GM11168 (cell line): ENCODE results near the gene LRP1B.
"Not testable (repeated sequence)": the region's sequence is repeated elsewhere in the genome, so short reads cannot be mapped to it uniquely, and the experiment has no call there.

ENCODE experiments used
- in situ Hi-C: fragments of 300-500 bp; cut with MboI; formaldehyde crosslinking; loops from one replicate; pipeline ENCODE4 v1.12.0; 2022; ENCODE audit warnings: low sequenced_read_pairs; ENCODE audit not compliant: unreplicated experiment

The LRP1B gene

GRCh38 chr2:140286377-140286776 is 1844.4 kb downstream of the LRP1B start:
- in situ Hi-C loops: no loop called here

- in situ Hi-C loops: not testable (repeated sequence)
Measured at GRCh38 chr2:140277344-140277743, 1853.5 kb downstream of the LRP1B start.

GRCh38 chr2:140276661-140277060 is 1854.2 kb downstream of the LRP1B start:
- in situ Hi-C loops: no loop called here

DNA sequence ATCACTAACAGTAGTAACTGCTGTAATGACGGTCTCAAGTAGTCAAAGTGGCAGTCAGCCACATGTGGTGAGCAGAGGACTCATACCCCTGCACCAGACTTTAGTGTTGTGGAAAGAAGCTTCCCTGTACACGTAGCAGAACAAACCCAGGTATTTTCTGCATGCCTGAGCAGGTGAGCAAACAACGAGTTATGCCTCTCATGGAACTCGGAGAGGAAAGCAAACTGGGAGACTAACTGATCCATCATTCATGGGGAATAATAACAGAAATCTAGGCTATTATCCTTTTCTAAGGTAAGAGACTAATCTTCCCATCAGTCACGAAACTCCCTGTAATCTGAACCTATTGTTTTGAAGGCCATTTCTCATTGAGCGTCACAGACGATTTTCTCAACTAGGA is 1855.4 kb downstream of the LRP1B start:
- in situ Hi-C loops: no loop called here

GRCh38 chr2:140274891-140275290 is 1855.9 kb downstream of the LRP1B start:
- in situ Hi-C loops: no loop called here

GRCh38 chr2:140273958-140274357 is 1856.9 kb downstream of the LRP1B start:
- in situ Hi-C loops: no loop called here

- in situ Hi-C loops: no loop called here
Measured at GRCh38 chr2:140273408-140273807, 1857.4 kb downstream of the LRP1B start.

- in situ Hi-C loops: no loop called here
Measured at GRCh38 chr2:140270224-140270623, 1860.6 kb downstream of the LRP1B start.

- in situ Hi-C loops: no loop called here
Measured at GRCh38 chr2:140269000-140269399, 1861.8 kb downstream of the LRP1B start.

- in situ Hi-C loops: no loop called here
Measured at GRCh38 chr2:140262908-140263307, 1867.9 kb downstream of the LRP1B start.

DNA sequence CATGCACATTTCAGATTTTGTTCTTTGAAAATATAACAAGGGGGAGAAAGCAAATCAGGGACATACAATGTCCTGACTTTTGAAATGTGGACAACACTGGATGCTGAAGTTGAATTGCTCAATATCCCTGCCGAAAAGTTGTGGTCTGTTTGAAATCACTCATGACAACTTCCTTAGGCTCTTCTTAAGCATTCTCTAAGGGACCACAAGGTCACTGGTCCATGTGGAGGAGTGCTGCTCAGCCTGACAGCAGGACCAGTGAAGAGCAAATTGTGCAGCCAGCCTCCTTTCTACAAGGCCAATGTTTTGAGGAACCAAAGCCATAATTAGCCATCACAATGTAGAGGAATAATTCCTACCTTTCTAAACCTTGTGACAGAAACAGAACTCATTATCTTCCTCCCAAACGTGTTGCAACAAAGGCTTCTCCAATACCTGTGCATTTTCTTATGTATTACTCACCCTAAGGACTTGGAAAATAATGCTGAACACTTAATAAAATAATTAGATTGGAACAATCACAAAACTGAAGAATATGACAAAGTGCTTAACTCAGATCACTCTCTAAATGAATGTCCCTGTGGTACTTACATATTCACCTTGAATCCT is 1873.0 kb downstream of the LRP1B start:
- in situ Hi-C loops: no loop called here

GRCh38 chr2:140256080-140256479 is 1874.7 kb downstream of the LRP1B start:
- in situ Hi-C loops: no loop called here

DNA sequence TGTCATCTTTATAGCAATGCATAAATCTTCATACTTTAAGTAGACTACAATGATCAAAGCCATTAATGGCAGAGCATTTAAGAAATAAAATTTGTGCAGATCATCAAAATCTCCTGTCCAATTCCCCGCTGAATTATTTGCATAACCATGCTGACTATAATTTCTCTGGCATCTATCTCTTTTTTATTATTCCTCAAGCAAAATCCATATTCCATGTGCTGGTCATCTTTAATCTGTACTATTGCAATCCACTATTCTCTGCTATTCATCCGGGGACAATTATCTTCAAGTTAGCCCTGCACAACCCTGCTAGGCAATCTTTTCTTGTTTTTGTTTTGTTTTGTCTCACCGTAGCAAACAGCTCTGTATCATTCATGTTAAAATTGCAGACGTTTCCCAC is 1881.0 kb downstream of the LRP1B start:
- in situ Hi-C loops: no loop called here

DNA sequence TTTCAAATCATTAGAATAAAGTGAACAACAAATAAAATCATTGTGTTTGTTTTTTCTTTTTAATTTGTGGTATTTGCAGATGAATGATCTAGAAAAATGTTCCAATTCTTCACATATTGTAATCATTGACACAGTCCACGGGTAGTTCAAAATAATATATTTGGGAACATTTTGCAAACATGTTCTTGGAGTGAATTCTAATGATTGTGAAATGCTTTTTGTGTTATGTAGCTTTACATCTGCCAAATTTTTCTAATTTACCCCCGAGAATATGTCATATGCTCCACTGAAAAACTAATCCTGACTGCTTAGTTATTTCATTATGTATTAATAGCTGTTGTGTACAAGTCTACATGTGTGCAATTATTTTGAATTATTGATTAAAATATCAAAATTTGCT is 1882.2 kb downstream of the LRP1B start:
- in situ Hi-C loops: no loop called here

DNA sequence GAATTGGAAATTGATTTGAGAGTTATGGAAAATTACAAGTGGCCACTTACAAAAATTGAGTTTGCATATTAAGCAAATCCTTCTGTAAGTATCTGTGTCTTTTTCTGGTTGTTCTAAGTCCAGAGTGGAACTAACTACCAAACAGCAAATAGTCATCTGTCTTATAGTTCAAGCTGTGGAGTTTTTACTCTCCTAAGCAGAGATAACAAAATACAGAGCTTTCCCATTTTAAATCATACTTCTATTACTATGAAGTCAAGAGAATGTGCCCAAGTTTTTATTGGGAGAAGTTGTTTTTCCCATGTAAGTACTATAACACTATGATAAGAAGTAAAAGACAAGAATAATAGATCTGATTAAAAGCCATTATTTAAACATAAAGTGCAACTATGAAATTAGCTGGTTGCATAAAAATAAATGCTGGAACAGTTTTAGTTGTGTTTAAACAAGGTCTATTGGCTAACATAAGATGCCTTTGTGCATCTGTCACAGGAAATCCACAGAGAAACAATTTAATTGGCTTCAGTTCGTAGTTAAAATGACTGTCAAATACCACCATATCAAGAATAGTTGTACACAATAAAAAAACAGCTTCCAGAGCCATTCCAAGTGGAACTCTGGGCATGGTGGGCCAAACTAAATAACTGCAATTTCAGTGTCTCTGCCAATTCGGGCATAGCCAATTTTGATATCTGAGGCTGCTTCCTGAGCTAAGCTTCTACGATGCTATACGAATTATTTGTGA is 1883.2 kb downstream of the LRP1B start:
- in situ Hi-C loops: no loop called here

DNA sequence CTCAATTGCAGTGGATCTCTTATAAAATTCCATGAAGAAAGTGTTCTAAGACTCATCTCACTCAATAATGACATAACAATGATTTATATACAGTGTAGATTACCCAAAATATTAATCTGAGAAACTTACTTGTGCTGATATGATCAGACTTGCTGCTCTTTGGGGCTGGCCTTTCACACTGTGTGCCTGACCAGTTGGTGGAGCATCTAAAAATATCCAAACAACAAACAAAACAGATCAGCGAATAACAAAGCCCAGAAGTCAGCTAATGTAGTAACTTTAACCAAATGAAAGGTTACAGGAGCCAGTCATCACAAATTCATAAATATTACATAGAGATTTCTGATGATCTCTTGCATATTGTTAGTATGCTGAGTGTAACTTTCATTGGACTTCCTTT is 1883.9 kb downstream of the LRP1B start:
- in situ Hi-C loops: no loop called here

DNA sequence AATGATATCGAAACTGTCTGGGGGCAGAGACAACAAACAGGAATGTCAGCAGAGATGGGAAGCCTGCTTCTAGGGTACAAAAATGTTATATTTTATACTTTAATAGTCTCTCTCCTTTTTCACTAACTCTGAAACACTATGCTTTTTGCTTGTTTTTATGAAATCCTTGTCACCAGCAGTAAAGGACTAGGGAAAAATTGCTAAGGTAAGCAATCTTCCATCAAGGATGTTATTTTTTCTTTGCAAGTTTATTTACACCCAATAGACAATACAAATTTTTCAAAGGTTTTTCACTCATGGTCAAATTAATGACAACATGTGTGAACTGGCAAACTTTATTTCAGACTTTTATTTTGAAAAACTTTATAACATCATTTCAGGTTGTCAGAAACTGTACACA is 1884.8 kb downstream of the LRP1B start:
- in situ Hi-C loops: no loop called here

DNA sequence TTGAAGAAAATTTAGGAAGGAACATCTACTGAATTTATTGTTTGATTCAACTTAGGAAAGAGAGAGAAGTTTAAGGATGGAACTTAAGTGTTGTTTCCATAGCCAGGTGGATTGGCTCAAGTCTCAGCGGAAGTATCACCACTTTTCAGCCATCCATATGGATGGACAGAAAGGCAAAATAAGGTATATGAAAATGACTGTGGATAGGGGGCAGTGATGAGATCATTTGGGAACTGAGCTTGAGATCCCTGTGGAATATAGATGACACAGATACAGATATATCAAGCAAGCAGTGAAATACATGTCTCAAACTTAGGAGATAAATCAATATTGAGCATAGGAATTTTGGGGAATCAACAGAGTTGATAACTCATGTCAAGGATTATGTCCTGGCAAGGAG is 1887.9 kb downstream of the LRP1B start:
- in situ Hi-C loops: no loop called here

DNA sequence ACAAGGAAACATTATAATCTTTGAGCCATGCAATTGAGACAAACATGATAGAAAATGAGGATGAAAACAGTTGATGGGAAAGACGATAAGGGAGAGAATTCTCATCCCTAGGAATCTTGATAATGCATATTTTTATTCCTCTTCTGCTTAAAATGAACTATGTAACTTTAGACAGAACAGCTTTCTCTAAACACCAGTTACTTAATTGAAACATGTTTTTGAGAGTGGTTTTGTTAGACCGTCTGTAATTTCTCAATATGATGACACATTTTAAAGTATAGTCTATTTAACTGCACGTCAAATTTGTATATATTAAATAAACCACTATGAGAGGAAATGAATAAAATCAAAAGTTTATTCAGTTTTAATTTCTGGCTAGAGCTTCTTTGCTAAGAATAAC is 1896.7 kb downstream of the LRP1B start:
- in situ Hi-C loops: no loop called here

GRCh38 chr2:140210963-140211362 is 1919.9 kb downstream of the LRP1B start:
- in situ Hi-C loops: no loop called here

DNA sequence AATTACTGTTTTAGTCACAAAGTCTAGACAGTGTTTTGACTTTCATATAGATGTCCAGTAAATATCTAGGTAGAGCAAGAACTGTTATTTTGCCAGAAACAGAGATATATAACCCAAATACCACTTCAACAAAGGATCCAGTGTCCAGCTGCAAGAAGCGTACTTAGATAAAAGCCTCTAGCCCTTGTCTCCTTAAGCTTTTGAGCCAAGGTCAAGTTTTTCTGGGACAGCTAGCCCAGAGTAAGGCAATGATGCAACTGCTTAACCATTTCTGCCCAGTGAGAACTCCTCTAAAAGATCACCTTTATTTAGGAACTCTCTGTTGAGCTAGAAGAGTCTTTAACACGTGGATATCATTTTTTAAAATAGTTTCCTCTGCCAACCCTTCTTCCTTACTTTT is 1925.7 kb downstream of the LRP1B start:
- in situ Hi-C loops: no loop called here

- in situ Hi-C loops: no loop called here
Measured at GRCh38 chr2:140203347-140203746, 1927.5 kb downstream of the LRP1B start.
